Stomach (tissue), 9 donors: Measurements from ENCODE around the gene CBLN1. TPM values are rescaled to one million over a fixed set of nuclear protein-coding genes. Genes with fewer than 3 reads are reported as not detected.

Experiments
- DNase-seq, 2 donors: peaks; one replicate each; pipeline versions ENCODE4 v3.0.0 to v3.0.0-alpha.2; 2013 to 2019
- H3K27ac ChIP-seq, 5 donors: fragments of 200-600 bp in 4 of 5; sonication (generic) in 4 of 5; one replicate each; pipeline ENCODE4 v1.5.1; 2013 to 2019; ENCODE audit warnings: mild to moderate bottlenecking in 1 of 5, moderate library complexity in 1 of 5
- H3K27me3 ChIP-seq, 3 donors: fragments of 200-600 bp; sonication (generic); one replicate each; pipeline ENCODE4 v1.5.1; 2017 to 2019; ENCODE audit warnings: mixed run types in 1 of 3
- H3K36me3 ChIP-seq, 4 donors: fragments of 200-600 bp; sonication (generic); 1 replicate in 3 of 4; 2 replicates in 1 of 4; pipeline ENCODE4 v1.5.1; 2016 to 2019
- H3K4me1 ChIP-seq, 4 donors: fragments of 200-600 bp; sonication (generic); one replicate each; pipeline ENCODE4 v1.5.1; 2016 to 2019
- H3K4me3 ChIP-seq, 4 donors: fragments of 200-600 bp; sonication (generic) in 3 of 4; one replicate each; pipeline ENCODE4 v1.5.1; 2016 to 2019; ENCODE audit warnings: mild to moderate bottlenecking in 1 of 4
- H3K9me3 ChIP-seq, 4 donors: fragments of 200-600 bp; sonication (generic); one replicate each; pipeline ENCODE4 v1.5.1; 2016 to 2019
- CTCF ChIP-seq, 7 experiments: fragments of 450-650 bp in 4 of 7; fragments of 200-600 bp in 3 of 7; sonication (generic) in 3 of 7; IDR thresholded peaks; one replicate each; pipeline ENCODE4 v1.5.1; 2016 to 2019; ENCODE audit warnings: antibody characterized with exemption in 7 of 7, control low read depth in 2 of 7, mild to moderate bottlenecking in 1 of 7
- EP300 ChIP-seq: sonication (generic); formaldehyde crosslinking; IDR thresholded peaks from one replicate; pipeline ENCODE4 v1.6.1; 2017; ENCODE audit warnings: antibody characterized with exemption
- POLR2A ChIP-seq, 4 donors: fragments of 450-650 bp; IDR thresholded peaks; one replicate each; pipeline ENCODE4 v1.6.1; 2016; ENCODE audit warnings: antibody characterized with exemption in 4 of 4, control low read depth in 2 of 4, mild to moderate bottlenecking in 1 of 4, moderate library complexity in 1 of 4
- POLR2AphosphoS5 ChIP-seq, 3 donors: sonication (generic); formaldehyde crosslinking; IDR thresholded peaks; one replicate each; pipeline ENCODE4 v1.6.1; 2016; ENCODE audit warnings: antibody characterized with exemption in 3 of 3
- WGBS, 5 donors: extraction: QIAGEN DNeasy Blood & Tissue Kit in 3 of 5; methylation state at CpG; one replicate each; pipeline versions ENCODE4 v1.1.5 to v1.1.7; 2013 to 2018; 5-methylcytosine and 5-hydroxymethylcytosine counted together
- intact Hi-C: fragments of 100-400 bp; cut with DNase I; formaldehyde crosslinking; loops from one replicate; pipeline ENCODE4 v1.15.1; 2023; ENCODE audit warnings: low total_unique reads
- polyA plus RNA-seq, 3 donors: library from polyadenylated mRNA; stranded (reverse); fragments of 200-250 nt; gene quantifications; one replicate each; pipeline ENCODE4 v1.2.3, GENCODE V29; 2013
- total RNA-seq, 5 donors: library from RNA; depleted of rRNA; stranded (reverse); fragments of >200 nt; gene quantifications; one replicate each; pipeline versions ENCODE4 v1.1.0 to v1.2.3, GENCODE V29; 2014 to 2016
- donor health status: healthy with polysubstance abuse.
- donor health status: Bipolar disorder and iron deficiency.
- donor health status: healthy.

CBLN1 gene
- total and polyA plus RNA-seq, 8 donors, result 0.19 to 2.2 (median 0.72) TPM; not detected in 5

- 43 to 61% (median 45%) methylated on average over 3 of the region's 3 CpGs for WGBS, 5 donors
- intact Hi-C loops, result no loop called here
- Histone ChIP-seq H3K4me1 (no peaks in the 10 kb centered on the region), H3K27me3 (peaks cover under 1 to 39% (median 10%) of the 10 kb centered on the region in 3 donors), H3K27ac (no peak overlapping the region), H3K36me3 (no peaks in the 10 kb centered on the region), H3K9me3 (peaks cover 0 to 4% (median 0%) of the 10 kb centered on the region in 4 donors), H3K4me3 (no peak overlapping the region)
- no peak for DNase-seq
- TF ChIP-seq CTCF (IDR thresholded peaks at IDR 0.05) (no peak), POLR2A (IDR thresholded peaks at IDR 0.05) (no peak), POLR2AphosphoS5 (IDR thresholded peaks at IDR 0.05) (no peak), EP300 (no peak)
Observed at GRCh38 chr16:49269201-49269600, 12.4 kb downstream of the CBLN1 start.

- DNase-seq, result no peak
- H3K27me3 ChIP-seq, result peaks cover 0 to 34% (median 6%) of the 10 kb centered on the region in 3 donors
- no peak overlapping the region for H3K4me3 ChIP-seq
- no peak for TF ChIP-seq POLR2AphosphoS5 (IDR thresholded peaks at IDR 0.05)
- TF ChIP-seq POLR2A (IDR thresholded peaks at IDR 0.05), result no peak
- no peak for TF ChIP-seq EP300
- TF ChIP-seq CTCF (IDR thresholded peaks at IDR 0.05), result no peak
- H3K36me3 ChIP-seq, result no peaks in the 10 kb centered on the region
- peaks cover 0 to 4% (median under 1%) of the 10 kb centered on the region in 4 donors for H3K9me3 ChIP-seq
- no peaks in the 10 kb centered on the region for H3K4me1 ChIP-seq
- H3K27ac ChIP-seq, result no peak overlapping the region
- 39 to 67% (median 56%) methylated on average over 1 of the region's 1 CpG for WGBS, 5 donors
- intact Hi-C loops, result no loop called here
Observed at GRCh38 chr16:49268667-49269066, 13.0 kb downstream of the CBLN1 start.

- Histone ChIP-seq H3K4me3 (no peak overlapping the region), H3K36me3 (no peaks in the 10 kb centered on the region), H3K4me1 (no peaks in the 10 kb centered on the region), H3K9me3 (peaks cover 0 to 3% (median under 1%) of the 10 kb centered on the region in 4 donors), H3K27me3 (no peaks in the 10 kb centered on the region), H3K27ac (no peak overlapping the region)
- no peak for DNase-seq
- no peak for TF ChIP-seq CTCF (IDR thresholded peaks at IDR 0.05)
- no peak for TF ChIP-seq POLR2AphosphoS5 (IDR thresholded peaks at IDR 0.05)
- TF ChIP-seq POLR2A (IDR thresholded peaks at IDR 0.05), result no peak
- TF ChIP-seq EP300, result no peak
- 78 to 89% (median 86%) methylated on average over 5 of the region's 5 CpGs for WGBS, 5 donors
- intact Hi-C loops, result no loop called here
Observed at GRCh38 chr16:49262501-49262900, 19.1 kb downstream of the CBLN1 start.

GRCh38 chr16:49261930-49262329 is 19.7 kb downstream of the CBLN1 start:
- DNase-seq, result no peak
- intact Hi-C loops, result no loop called here

More at GRCh38 chr16:49261930-49262329, 19.7 kb downstream of the CBLN1 start:
- H3K36me3 ChIP-seq, result no peaks in the 10 kb centered on the region
- H3K27ac ChIP-seq, result no peak overlapping the region
- H3K27me3 ChIP-seq, result no peaks in the 10 kb centered on the region
- no peak overlapping the region for H3K4me3 ChIP-seq
- H3K4me1 ChIP-seq, result no peaks in the 10 kb centered on the region
- H3K9me3 ChIP-seq, result peaks cover 0 to 4% (median 1%) of the 10 kb centered on the region in 4 donors
- TF ChIP-seq POLR2A (IDR thresholded peaks at IDR 0.05), result no peak
- TF ChIP-seq POLR2AphosphoS5 (IDR thresholded peaks at IDR 0.05), result no peak
- no peak for TF ChIP-seq EP300
- TF ChIP-seq CTCF (IDR thresholded peaks at IDR 0.05), result no peak
